IPS-15b (cell line): Measurements from ENCODE around the gene VAV2.

Source experiments
- H3K27me3 ChIP-seq: one replicate; pipeline ENCODE4 v1.6.1; 2013; ENCODE audit warnings: low read length; ENCODE audit not compliant: control insufficient read depth, insufficient read depth
- H3K36me3 ChIP-seq: one replicate; pipeline ENCODE4 v1.6.1; 2013; ENCODE audit warnings: low read length; ENCODE audit not compliant: control insufficient read depth, insufficient read depth
- H3K4me1 ChIP-seq: one replicate; pipeline ENCODE4 v1.6.1; 2013; ENCODE audit warnings: mild to moderate bottlenecking, low read length; ENCODE audit not compliant: control insufficient read depth, insufficient read depth
- H3K4me3 ChIP-seq: one replicate; pipeline ENCODE4 v1.5.1; 2013; ENCODE audit warnings: low read depth, low read length
- H3K9ac ChIP-seq: one replicate; pipeline ENCODE4 v1.6.1; 2013; ENCODE audit warnings: low read depth, mild to moderate bottlenecking, low read length
- H3K9me3 ChIP-seq: one replicate; pipeline ENCODE4 v1.6.1; 2013; ENCODE audit warnings: mild to moderate bottlenecking, low read length; ENCODE audit not compliant: control insufficient read depth, insufficient read depth

The VAV2 gene

GRCh38 chr9:133866946-133867345 lies 125.2 kb downstream of the VAV2 start:
- H3K9me3 ChIP-seq = no peaks in the 10 kb centered on the region
- no peak overlapping the region for H3K9ac ChIP-seq
- H3K36me3 ChIP-seq = no peaks in the 10 kb centered on the region
- H3K27me3 ChIP-seq = no peaks in the 10 kb centered on the region
- no peak overlapping the region for H3K4me3 ChIP-seq
- peaks cover 2% of the 10 kb centered on the region for H3K4me1 ChIP-seq

DNA sequence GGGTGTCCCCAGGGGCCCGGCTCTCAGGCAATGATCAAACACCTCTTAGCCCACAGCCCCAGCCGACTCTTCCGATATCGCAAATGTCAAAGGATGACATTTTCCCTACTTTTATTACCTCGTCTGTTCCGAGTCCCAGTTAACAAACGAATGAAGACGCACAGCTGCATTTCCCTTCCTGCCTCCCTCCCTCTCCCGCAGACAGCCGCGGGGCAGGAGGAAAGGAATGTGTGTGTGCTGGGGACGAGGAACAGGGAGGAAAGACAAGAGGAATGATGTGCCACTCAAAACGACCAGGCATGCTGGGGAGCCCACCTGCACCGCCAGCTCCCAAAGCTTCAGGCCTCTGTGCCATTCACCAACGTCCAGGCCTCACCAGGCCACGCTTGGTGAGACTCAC lies 128.1 kb downstream of the VAV2 start:
- H3K4me3 ChIP-seq = no peak overlapping the region
- peaks cover 6% of the 10 kb centered on the region for H3K36me3 ChIP-seq
- no peaks in the 10 kb centered on the region for H3K27me3 ChIP-seq
- no peaks in the 10 kb centered on the region for H3K9me3 ChIP-seq
- H3K9ac ChIP-seq = no peak overlapping the region
- peaks cover 2% of the 10 kb centered on the region for H3K4me1 ChIP-seq

DNA sequence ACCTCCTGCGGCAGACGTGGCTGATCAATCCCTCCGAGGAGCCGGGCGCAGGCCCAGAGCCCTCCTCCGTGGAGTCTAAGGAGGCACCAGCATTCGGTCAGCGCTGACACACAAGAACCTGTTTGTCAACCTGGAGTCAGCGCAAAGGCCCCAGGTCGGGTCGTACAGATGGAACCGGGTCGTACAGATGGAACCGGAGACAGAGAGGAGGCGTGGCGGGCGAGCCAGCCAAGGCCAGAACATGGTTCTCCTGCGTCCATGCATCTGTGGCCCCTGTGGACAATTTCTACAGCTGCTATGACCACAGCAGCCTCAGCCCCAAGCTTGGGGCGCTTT lies 128.9 kb downstream of the VAV2 start:
- Histone ChIP-seq H3K9ac (no peak overlapping the region), H3K4me1 (peaks cover 2% of the 10 kb centered on the region), H3K4me3 (no peak overlapping the region), H3K27me3 (no peaks in the 10 kb centered on the region), H3K36me3 (peaks cover 7% of the 10 kb centered on the region), H3K9me3 (no peaks in the 10 kb centered on the region)

- Histone ChIP-seq H3K36me3 (peaks cover 7% of the 10 kb centered on the region), H3K4me3 (no peak overlapping the region), H3K9ac (no peak overlapping the region)
Observed at GRCh38 chr9:133862585-133863256, 129.4 kb downstream of the VAV2 start.

DNA sequence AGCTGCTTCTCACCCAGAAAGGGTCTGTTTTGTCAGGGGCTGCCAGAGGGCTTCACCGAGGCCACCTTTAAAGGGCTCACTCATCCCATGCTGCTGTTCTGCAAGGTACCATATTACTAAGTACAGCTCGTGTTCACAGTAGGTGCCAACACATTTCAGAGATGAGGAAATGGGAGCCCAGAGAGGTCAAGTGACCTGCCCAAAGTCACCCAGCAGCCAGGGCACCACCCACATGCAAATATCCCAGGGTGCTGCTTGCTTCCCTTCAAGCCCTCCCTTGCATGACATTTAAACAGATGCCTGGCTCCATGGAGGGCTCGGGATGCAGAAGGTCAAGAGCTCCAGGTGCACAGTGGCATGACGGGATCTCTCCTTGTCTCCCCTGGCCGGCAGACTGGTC lies 130.4 kb downstream of the VAV2 start:
- Histone ChIP-seq H3K9me3 (no peaks in the 10 kb centered on the region), H3K9ac (no peak overlapping the region), H3K4me3 (no peak overlapping the region), H3K36me3 (peaks cover 7% of the 10 kb centered on the region), H3K4me1 (peaks cover 2% of the 10 kb centered on the region), H3K27me3 (no peaks in the 10 kb centered on the region)

More at GRCh38 chr9:133862585-133863256, 129.4 kb downstream of the VAV2 start:
- peaks cover 2% of the 10 kb centered on the region for H3K4me1 ChIP-seq
- no peaks in the 10 kb centered on the region for H3K9me3 ChIP-seq
- no peaks in the 10 kb centered on the region for H3K27me3 ChIP-seq

GRCh38 chr9:133861086-133861485 lies 131.0 kb downstream of the VAV2 start:
- Histone ChIP-seq H3K4me3 (no peak overlapping the region), H3K27me3 (no peaks in the 10 kb centered on the region), H3K36me3 (peaks cover 7% of the 10 kb centered on the region), H3K9ac (no peak overlapping the region), H3K9me3 (no peaks in the 10 kb centered on the region), H3K4me1 (peaks cover 2% of the 10 kb centered on the region)

DNA sequence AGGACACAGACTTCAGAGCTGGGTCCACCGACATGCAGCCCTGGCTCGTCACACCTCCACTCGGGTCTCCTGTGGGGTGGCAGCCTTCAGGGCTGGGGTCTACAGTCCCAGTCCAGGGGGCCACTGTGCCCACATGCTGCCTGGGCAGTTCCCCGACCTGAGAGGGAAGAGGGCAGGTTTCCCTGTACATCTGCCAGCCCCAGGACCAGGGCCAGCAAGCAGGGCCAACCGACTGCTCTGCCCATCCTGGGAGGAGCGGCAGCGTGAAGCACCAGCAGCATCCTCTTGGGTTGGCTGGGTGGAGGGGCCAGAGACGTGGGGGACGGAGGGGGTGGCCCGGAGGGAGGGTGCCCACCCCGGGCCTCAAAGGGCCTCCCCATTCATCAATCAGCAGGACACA lies 133.4 kb downstream of the VAV2 start:
- H3K36me3 ChIP-seq = peaks cover 7% of the 10 kb centered on the region
- no peak overlapping the region for H3K4me3 ChIP-seq
- H3K9ac ChIP-seq = no peak overlapping the region
- H3K9me3 ChIP-seq = no peaks in the 10 kb centered on the region
- no peaks in the 10 kb centered on the region for H3K4me1 ChIP-seq
- no peaks in the 10 kb centered on the region for H3K27me3 ChIP-seq

GRCh38 chr9:133857639-133858038 lies 134.5 kb downstream of the VAV2 start:
- peaks cover 7% of the 10 kb centered on the region for H3K36me3 ChIP-seq
- no peaks in the 10 kb centered on the region for H3K27me3 ChIP-seq
- H3K4me1 ChIP-seq = no peaks in the 10 kb centered on the region
- H3K9me3 ChIP-seq = no peaks in the 10 kb centered on the region
- H3K4me3 ChIP-seq = no peak overlapping the region
- H3K9ac ChIP-seq = no peak overlapping the region

- H3K4me3 ChIP-seq = no peak overlapping the region
- peaks cover 7% of the 10 kb centered on the region for H3K36me3 ChIP-seq
- H3K27me3 ChIP-seq = no peaks in the 10 kb centered on the region
- H3K9me3 ChIP-seq = no peaks in the 10 kb centered on the region
- no peaks in the 10 kb centered on the region for H3K4me1 ChIP-seq
- no peak overlapping the region for H3K9ac ChIP-seq
Observed at GRCh38 chr9:133856798-133857197, 135.3 kb downstream of the VAV2 start.

GRCh38 chr9:133855802-133856521 lies 136.2 kb downstream of the VAV2 start:
- no peak overlapping the region for H3K4me3 ChIP-seq
- peaks cover 7% of the 10 kb centered on the region for H3K36me3 ChIP-seq
- H3K9me3 ChIP-seq = no peaks in the 10 kb centered on the region
- no peak overlapping the region for H3K9ac ChIP-seq
- H3K4me1 ChIP-seq = no peaks in the 10 kb centered on the region
- no peaks in the 10 kb centered on the region for H3K27me3 ChIP-seq

DNA sequence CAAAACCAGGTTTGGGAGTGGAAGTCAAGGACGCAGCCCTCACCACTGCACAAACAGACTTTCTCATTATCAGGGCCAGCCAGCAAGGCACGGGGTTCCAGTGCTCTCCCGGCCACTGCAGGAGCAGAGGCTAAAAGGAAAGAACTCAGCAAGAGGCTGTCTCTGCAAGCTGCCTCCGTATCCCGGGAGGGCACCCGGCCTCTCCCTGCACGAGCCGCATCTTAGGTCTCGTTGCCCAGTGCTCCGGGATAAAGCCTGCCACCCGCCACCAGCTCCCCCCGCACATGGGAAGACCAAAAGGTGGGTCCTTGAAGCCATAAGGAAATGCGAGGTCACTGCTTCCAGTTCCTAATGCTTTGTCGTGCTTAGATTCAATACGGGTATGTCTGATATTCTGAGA lies 136.8 kb downstream of the VAV2 start:
- Histone ChIP-seq H3K27me3 (no peaks in the 10 kb centered on the region), H3K36me3 (peaks cover 5% of the 10 kb centered on the region), H3K4me3 (no peak overlapping the region), H3K9ac (no peak overlapping the region), H3K9me3 (no peaks in the 10 kb centered on the region), H3K4me1 (no peaks in the 10 kb centered on the region)

DNA sequence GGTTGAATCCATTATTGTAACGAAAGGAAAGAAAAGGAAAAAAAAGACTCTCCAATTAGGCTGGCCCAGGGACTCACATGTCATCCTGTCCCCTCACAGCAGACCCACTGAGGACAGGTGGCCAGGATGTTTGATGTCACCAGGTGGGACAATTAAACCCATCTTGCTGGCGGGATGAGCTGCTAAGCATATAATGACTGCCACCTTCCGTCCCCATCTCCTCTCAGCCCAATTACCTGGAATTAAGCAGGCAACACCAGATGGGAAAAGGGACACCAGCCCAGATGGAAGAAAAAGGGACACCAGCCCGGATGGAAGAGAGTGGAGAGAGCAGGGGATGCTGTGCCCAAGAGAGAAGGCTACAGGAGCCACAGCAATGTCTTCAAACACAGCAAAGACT lies 137.4 kb downstream of the VAV2 start:
- Histone ChIP-seq H3K36me3 (peaks cover 5% of the 10 kb centered on the region), H3K27me3 (no peaks in the 10 kb centered on the region), H3K4me1 (no peaks in the 10 kb centered on the region), H3K4me3 (no peak overlapping the region), H3K9ac (no peak overlapping the region), H3K9me3 (no peaks in the 10 kb centered on the region)
